Endothelial cell of umbilical vein (primary cell): Measurements from ENCODE around the gene TLE1. TPM values are rescaled to one million over a fixed set of nuclear protein-coding genes. Genes with fewer than 3 reads are reported as not detected.

Experiments used
- BruUV-seq: library from RNA; stranded (reverse); fragments of 400-500 nt; replicated peaks from 2 replicates; lab custom pipeline; 2021; lab: Mats Ljungman, UMichigan
- CTCF ChIA-PET: fragments of 300-600, 350-600 bp; sonication (Branson Sonifier 250); formaldehyde crosslinking; loops from one replicate; lab custom pipeline; 2021; ENCODE audit warnings: antibody characterized with exemption, inconsistent platforms; lab: Charles Lee
- POLR2A ChIA-PET: fragments of 300-600, 350-600 bp; sonication (Branson Sonifier 250); formaldehyde crosslinking; loops from one replicate; lab custom pipeline; 2021; ENCODE audit warnings: antibody characterized with exemption, inconsistent platforms; lab: Charles Lee
- DNase-seq: peaks from one replicate; pipeline ENCODE4 v3.0.0-alpha.2; 2011; ENCODE audit warnings: low read depth, low spot score
- FAIRE-seq: peaks from 2 replicates; lab custom pipeline; 2011; peaks lifted over from hg19 to GRCh38; lab: Jason Lieb, UNC
- H2AFZ ChIP-seq: 2 replicates; pipeline ENCODE4 v1.6.0; 2012; ENCODE audit warnings: low read depth, low read length, control low read depth, inconsistent platforms
- H3K27ac ChIP-seq: 2 replicates; pipeline ENCODE4 v1.5.1; 2011; ENCODE audit warnings: low read depth, mild to moderate bottlenecking, control low read depth, low read length, moderate library complexity; ENCODE audit not compliant: insufficient read depth
- H3K27me3 ChIP-seq, 2 experiments: 2 replicates each; pipeline versions ENCODE4 v1.6.0 to v1.6.1; 2011; ENCODE audit warnings: low read length in 2 of 2, mixed read lengths in 1 of 2; ENCODE audit not compliant: control insufficient read depth in 2 of 2, insufficient read depth in 2 of 2
- H3K36me3 ChIP-seq, 2 experiments: 2 replicates in 1 of 2; 3 replicates in 1 of 2; pipeline ENCODE4 v1.5.1; 2011; ENCODE audit warnings: low read length in 2 of 2, mild to moderate bottlenecking in 1 of 2, moderate library complexity in 1 of 2; ENCODE audit not compliant: control insufficient read depth in 2 of 2, insufficient read depth in 2 of 2; ENCODE audit errors: extremely low read depth in 1 of 2
- H3K4me1 ChIP-seq: 3 replicates; pipeline ENCODE4 v1.5.1; 2011; ENCODE audit warnings: mild to moderate bottlenecking, low read length; ENCODE audit not compliant: control insufficient read depth, insufficient read depth; ENCODE audit errors: extremely low read depth
- H3K4me2 ChIP-seq: 2 replicates; pipeline ENCODE4 v1.6.1; 2011; ENCODE audit warnings: low read length, control low read depth, mixed read lengths; ENCODE audit not compliant: insufficient read depth
- H3K4me3 ChIP-seq, 3 experiments: fragments of 200-600 bp in 1 of 3; sonication (generic), shearing (Covaris generic) in 1 of 3; replicated peaks in 1 of 3; 2 replicates each; pipeline ENCODE4 v1.5.1; 2011 to 2016; ENCODE audit warnings: control low read depth in 3 of 3, low read length in 3 of 3, mild to moderate bottlenecking in 2 of 3, inconsistent platforms in 1 of 3, low read depth in 1 of 3, moderate library complexity in 1 of 3; ENCODE audit not compliant: insufficient read depth in 1 of 3
- H3K79me2 ChIP-seq: 2 replicates; pipeline ENCODE4 v1.6.0; 2012; ENCODE audit warnings: low read length, inconsistent platforms; ENCODE audit not compliant: control insufficient read depth, insufficient read depth
- H3K9ac ChIP-seq: replicated peaks from 2 replicates; pipeline ENCODE3; 2011; ENCODE audit warnings: low read length, control low read depth; ENCODE audit not compliant: insufficient read depth; ENCODE audit errors: extremely low read depth
- H3K9me1 ChIP-seq: replicated peaks from 3 replicates; pipeline ENCODE4 v1.6.0; 2011; ENCODE audit warnings: mild to moderate bottlenecking, low read length; ENCODE audit not compliant: control insufficient read depth, insufficient read depth; ENCODE audit errors: extremely low read depth
- H3K9me3 ChIP-seq: replicated peaks from 2 replicates; pipeline ENCODE4 v1.5.1; 2012; ENCODE audit warnings: low read length, inconsistent platforms; ENCODE audit not compliant: control insufficient read depth, insufficient read depth
- H4K20me1 ChIP-seq: replicated peaks from 2 replicates; pipeline ENCODE3; 2011; ENCODE audit warnings: mild to moderate bottlenecking, low read length; ENCODE audit not compliant: control insufficient read depth, insufficient read depth; ENCODE audit errors: extremely low read depth
- CTCF ChIP-seq, 2 donors: IDR thresholded peaks; 1 replicate in 1 of 2; 2 replicates in 1 of 2; pipeline ENCODE4 v1.5.1; 2011; ENCODE audit warnings: low read length in 2 of 2, mild to moderate bottlenecking in 2 of 2, moderate library complexity in 2 of 2, control low read depth in 1 of 2, inconsistent platforms in 1 of 2, low read depth in 1 of 2; ENCODE audit not compliant: insufficient read depth in 1 of 2; ENCODE audit errors: extremely low read depth in 1 of 2
- EZH2 ChIP-seq: IDR thresholded peaks from 2 replicates; pipeline ENCODE4 v1.6.1; 2012; ENCODE audit warnings: borderline replicate concordance, low read depth, mild to moderate bottlenecking, moderate library complexity, low read length, inconsistent platforms; ENCODE audit not compliant: severe bottlenecking
- FOS ChIP-seq: IDR thresholded peaks from 2 replicates; pipeline ENCODE4 v1.6.1; 2011; ENCODE audit warnings: mild to moderate bottlenecking, low read length, moderate library complexity, borderline replicate concordance; ENCODE audit not compliant: insufficient read depth
- GATA2 ChIP-seq: IDR thresholded peaks from 2 replicates; pipeline ENCODE4 v1.7.0; 2011; ENCODE audit warnings: low read depth, mild to moderate bottlenecking, moderate library complexity, mixed read lengths, low read length; ENCODE audit not compliant: insufficient read length, insufficient read depth
- JUN ChIP-seq: IDR thresholded peaks from 2 replicates; pipeline ENCODE4 v1.6.1; 2011; ENCODE audit warnings: borderline replicate concordance, low read depth; ENCODE audit not compliant: insufficient read length, insufficient read depth
- MAX ChIP-seq: IDR thresholded peaks from 2 replicates; pipeline ENCODE4 v1.6.1; 2011; ENCODE audit not compliant: insufficient read depth, insufficient read length
- MYC ChIP-seq: IDR thresholded peaks from one replicate; pipeline ENCODE4 v1.6.1; 2011; ENCODE audit warnings: mild to moderate bottlenecking, low read depth, low read length
- POLR2A ChIP-seq: IDR thresholded peaks from 2 replicates; pipeline ENCODE4 v1.6.1; 2012; ENCODE audit warnings: low read depth, mild to moderate bottlenecking, control low read depth, low read length
- POLR2AphosphoS5 ChIP-seq: IDR thresholded peaks from 2 replicates; pipeline ENCODE4 v1.6.1; 2012; ENCODE audit warnings: low read depth, mild to moderate bottlenecking, control low read depth, low read length, moderate library complexity; ENCODE audit not compliant: insufficient read depth
- dilution Hi-C: fragments of 300-500 bp; cut with MboI; formaldehyde crosslinking; loops from one replicate; pipeline ENCODE4 v1.15.0; 2019; ENCODE audit warnings: low sequenced_read_pairs; ENCODE audit not compliant: extremely low pct_ligation_motif_present
- intact Hi-C: fragments of 100-400 bp; cut with micrococcal nuclease; formaldehyde crosslinking; loops from one replicate; pipeline ENCODE4 v1.10.0; 2022
- polyA plus RNA-seq, 4 experiments: library from polyadenylated mRNA; depleted of rRNA in 3 of 4; stranded (reverse) in 3 of 4; unstranded in 1 of 4; fragments of >200 nt; gene quantifications; 2 replicates each; pipeline versions ENCODE4 v1.2.1 to v1.2.3, GENCODE V29; 2011 to 2012; ENCODE audit warnings: missing spikeins in 1 of 4
- total RNA-seq: library from RNA; stranded (reverse); gene quantifications from 2 replicates; pipeline ENCODE4 v1.2.3, GENCODE V29; 2021

TLE1 gene
- total and polyA plus RNA-seq, 2 donors (not counting 3 experiments of a cell fraction or from before 2014, with no cell fraction given), result 55.0 to 58.2 TPM

GRCh38 chr9:81676395-81676794 is 13.0 kb downstream of the TLE1 start:
- Histone ChIP-seq H2AFZ (no peak overlapping the region), H3K27ac (no peak overlapping the region), H3K4me3 (no peak overlapping the region), H3K4me2 (no peak overlapping the region), H3K27me3 (no peaks in the 10 kb centered on the region), H3K9me1 (no peaks in the 10 kb centered on the region), H3K9ac (no peak overlapping the region), H4K20me1 (peaks cover 4% of the 10 kb centered on the region), H3K36me3 (peaks cover 5% of the 10 kb centered on the region in 2 experiments), H3K9me3 (no peaks in the 10 kb centered on the region), H3K4me1 (peaks cover 7% of the 10 kb centered on the region), H3K79me2 (peaks cover 28% of the 10 kb centered on the region)
- POLR2A ChIA-PET, result no interaction called here
- no TSS peak for BruUV-seq
- DNase-seq (peak; percentile 33), FAIRE-seq (peak; percentile 50)
- TF ChIP-seq FOS (no peak), GATA2 (no peak), MAX (no peak), EZH2 (no peak), MYC (no peak), POLR2A (no peak), JUN (no peak), CTCF (IDR thresholded peaks at IDR 0.05; ENCODE audit: extremely low read depth in 1 of 2, insufficient read depth in 1 of 2, low read depth in 1 of 2, low read length in 2 of 2) (no peak), POLR2AphosphoS5 (no peak)
- CTCF ChIA-PET, result no interaction called here
- intact Hi-C loops, result no loop called here
- dilution Hi-C loops, result no loop called here
